NCI-H2196 treated with DMSO at 0.1 percent for 48 hours (cell line): ENCODE measurements around the gene COMMD3.
"Not testable (repeated sequence)": the region's sequence is repeated elsewhere in the genome, so short reads cannot be mapped to it uniquely, and the experiment has no call there.

Experiments
- DNase-seq: peaks from one replicate; lab custom pipeline; 2025; ENCODE audit not compliant: unreplicated experiment; lab: John Stamatoyannopoulos, UW

COMMD3 gene

GRCh38 chr10:22338185-22338900 is 22.2 kb downstream of the COMMD3 start:
- no peak for DNase-seq

- no peak for DNase-seq
Measured at GRCh38 chr10:22338931-22339330, 22.7 kb downstream of the COMMD3 start.

GRCh38 chr10:22339761-22340328 is 23.7 kb downstream of the COMMD3 start:
- DNase-seq = no peak

GRCh38 chr10:22340329-22341189 is 24.4 kb downstream of the COMMD3 start:
- DNase-seq = peak; percentile 36

- DNase-seq = no peak
Measured at GRCh38 chr10:22341190-22341925, 25.2 kb downstream of the COMMD3 start.

GRCh38 chr10:22341926-22342196 is 25.7 kb downstream of the COMMD3 start:
- DNase-seq = no peak

GRCh38 chr10:22342421-22342820 is 26.2 kb downstream of the COMMD3 start:
- no peak for DNase-seq

- DNase-seq = no peak
Measured at GRCh38 chr10:22343731-22344130, 27.5 kb downstream of the COMMD3 start.

- DNase-seq = no peak
Measured at GRCh38 chr10:22344249-22344648, 28.1 kb downstream of the COMMD3 start.

GRCh38 chr10:22344781-22345300 is 28.7 kb downstream of the COMMD3 start:
- no peak for DNase-seq

GRCh38 chr10:22345301-22346095 is 29.3 kb downstream of the COMMD3 start, which contains the start of gene SPAG6:
SPAG6 (plus strand) TSS chr10:22345496; CDS start chr10:22345612, 116 bp downstream.
- DNase-seq = no peak

GRCh38 chr10:22346096-22346661 is 30.0 kb downstream of the COMMD3 start:
- DNase-seq = no peak

- DNase-seq = no peak
Measured at GRCh38 chr10:22349755-22350154, 33.6 kb downstream of the COMMD3 start.

GRCh38 chr10:22351131-22351703 is 35.0 kb downstream of the COMMD3 start:
- DNase-seq = no peak

GRCh38 chr10:22356324-22356873 is 40.2 kb downstream of the COMMD3 start:
- no peak for DNase-seq

GRCh38 chr10:22357770-22358169 is 41.6 kb downstream of the COMMD3 start:
- DNase-seq = not testable (repeated sequence)

GRCh38 chr10:22363305-22363704 is 47.1 kb downstream of the COMMD3 start:
- no peak for DNase-seq

- DNase-seq = no peak
Measured at GRCh38 chr10:22364407-22365140, 48.4 kb downstream of the COMMD3 start.

- no peak for DNase-seq
Measured at GRCh38 chr10:22365233-22365632, 49.0 kb downstream of the COMMD3 start.
